ENCODE measurements around the gene ZNF622. TPM values are rescaled to one million over a fixed set of nuclear protein-coding genes. Genes with fewer than 3 reads are reported as not detected.

The ZNF622 gene
- total and polyA plus RNA-seq, 2 donors (not counting 3 experiments of a cell fraction or from before 2014, with no cell fraction given), result 10.0 to 26.6 TPM

DNA sequence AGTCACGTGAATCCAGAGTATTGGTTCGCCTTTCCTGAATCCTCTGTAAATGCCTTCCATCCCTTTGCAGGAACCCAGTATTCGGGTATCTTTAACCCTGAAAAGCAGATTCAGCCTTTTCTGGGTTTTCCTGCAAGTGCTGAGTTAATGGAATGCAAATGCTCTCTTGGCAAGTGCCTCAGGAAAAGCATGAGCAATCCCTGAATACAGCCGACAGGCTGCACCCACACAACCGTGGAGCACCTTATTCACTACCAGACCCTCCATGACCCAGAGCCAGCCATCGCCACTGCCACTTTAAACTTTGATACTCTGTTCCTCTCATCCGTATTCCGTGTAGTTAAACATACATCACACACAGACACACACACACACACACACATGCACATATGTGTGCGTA lies 54.4 kb downstream of the ZNF622 start:
- BruUV-seq (replicated peaks), result no TSS peak

More for the DNA sequence above, 54.4 kb downstream of the ZNF622 start:
- Histone ChIP-seq H3K4me2 (ENCODE audit: insufficient read depth, low read length) (no peak overlapping the region), H3K4me3 (replicated peaks in 1 of 3; ENCODE audit: insufficient read depth in 1 of 3, low read depth in 1 of 3, low read length in 3 of 3) (no peak overlapping the region), H3K27me3 (ENCODE audit: control insufficient read depth in 2 of 2, insufficient read depth in 2 of 2, low read length in 2 of 2) (no peaks in the 10 kb centered on the region), H2AFZ (ENCODE audit: low read depth, low read length) (no peak overlapping the region), H3K9me1 (replicated peaks; ENCODE audit: control insufficient read depth, extremely low read depth, insufficient read depth, low read length) (no peaks in the 10 kb centered on the region), H3K9me3 (replicated peaks; ENCODE audit: control insufficient read depth, insufficient read depth, low read length) (no peaks in the 10 kb centered on the region), H3K36me3 (ENCODE audit: control insufficient read depth in 2 of 2, extremely low read depth in 1 of 2, insufficient read depth in 2 of 2, low read length in 2 of 2) (no peaks in the 10 kb centered on the region), H4K20me1 (replicated peaks; ENCODE audit: control insufficient read depth, extremely low read depth, insufficient read depth, low read length) (no peaks in the 10 kb centered on the region), H3K79me2 (ENCODE audit: control insufficient read depth, insufficient read depth, low read length) (no peaks in the 10 kb centered on the region), H3K4me1 (ENCODE audit: control insufficient read depth, extremely low read depth, insufficient read depth, low read length) (no peaks in the 10 kb centered on the region), H3K27ac (ENCODE audit: insufficient read depth, low read depth, low read length) (no peak overlapping the region), H3K9ac (replicated peaks; ENCODE audit: extremely low read depth, insufficient read depth, low read length) (no peak overlapping the region)
- TF ChIP-seq MYC (IDR thresholded peaks at IDR 0.05; ENCODE audit: low read depth, low read length) (no peak), POLR2AphosphoS5 (IDR thresholded peaks at IDR 0.05; ENCODE audit: insufficient read depth, low read depth, low read length) (no peak), GATA2 (IDR thresholded peaks at IDR 0.05; ENCODE audit: insufficient read depth, insufficient read length, low read depth, low read length) (no peak), EZH2 (IDR thresholded peaks at IDR 0.05; ENCODE audit: borderline replicate concordance, low read depth, low read length, severe bottlenecking) (no peak), JUN (IDR thresholded peaks at IDR 0.05; ENCODE audit: borderline replicate concordance, insufficient read depth, insufficient read length, low read depth) (no peak), POLR2A (IDR thresholded peaks at IDR 0.05; ENCODE audit: low read depth, low read length) (no peak), FOS (IDR thresholded peaks at IDR 0.05; ENCODE audit: borderline replicate concordance, insufficient read depth, low read length) (no peak)
- TF ChIP-seq, protein P1, sequence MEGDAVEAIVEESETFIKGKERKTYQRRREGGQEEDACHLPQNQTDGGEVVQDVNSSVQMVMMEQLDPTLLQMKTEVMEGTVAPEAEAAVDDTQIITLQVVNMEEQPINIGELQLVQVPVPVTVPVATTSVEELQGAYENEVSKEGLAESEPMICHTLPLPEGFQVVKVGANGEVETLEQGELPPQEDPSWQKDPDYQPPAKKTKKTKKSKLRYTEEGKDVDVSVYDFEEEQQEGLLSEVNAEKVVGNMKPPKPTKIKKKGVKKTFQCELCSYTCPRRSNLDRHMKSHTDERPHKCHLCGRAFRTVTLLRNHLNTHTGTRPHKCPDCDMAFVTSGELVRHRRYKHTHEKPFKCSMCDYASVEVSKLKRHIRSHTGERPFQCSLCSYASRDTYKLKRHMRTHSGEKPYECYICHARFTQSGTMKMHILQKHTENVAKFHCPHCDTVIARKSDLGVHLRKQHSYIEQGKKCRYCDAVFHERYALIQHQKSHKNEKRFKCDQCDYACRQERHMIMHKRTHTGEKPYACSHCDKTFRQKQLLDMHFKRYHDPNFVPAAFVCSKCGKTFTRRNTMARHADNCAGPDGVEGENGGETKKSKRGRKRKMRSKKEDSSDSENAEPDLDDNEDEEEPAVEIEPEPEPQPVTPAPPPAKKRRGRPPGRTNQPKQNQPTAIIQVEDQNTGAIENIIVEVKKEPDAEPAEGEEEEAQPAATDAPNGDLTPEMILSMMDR (IDR thresholded peaks at IDR 0.05; ENCODE audit: extremely low read depth in 1 of 2, insufficient read depth in 1 of 2, low read depth in 1 of 2, low read length in 2 of 2), result no peak
- TF ChIP-seq, protein P2, sequence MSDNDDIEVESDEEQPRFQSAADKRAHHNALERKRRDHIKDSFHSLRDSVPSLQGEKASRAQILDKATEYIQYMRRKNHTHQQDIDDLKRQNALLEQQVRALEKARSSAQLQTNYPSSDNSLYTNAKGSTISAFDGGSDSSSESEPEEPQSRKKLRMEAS (IDR thresholded peaks at IDR 0.05; ENCODE audit: insufficient read depth, insufficient read length), result no peak
- no peak for DNase-seq (ENCODE audit: low read depth, low spot score)
- ChIA-PET CTCF (no interaction called here), POLR2A (no interaction called here)
- dilution Hi-C loops (cut with MboI; ENCODE audit: extremely low pct_ligation_motif_present, low sequenced_read_pairs), result no loop called here
- no peak for FAIRE-seq
- intact Hi-C loops (cut with micrococcal nuclease), result no loop called here
